BLaER1 treated with 17β-estradiol and CSF1 and Interleukin-3, amounts not matched to agents 10 nM and 100 nM (cell line): Measurements from ENCODE around the gene TCTN3.
A peak's percentile ranks its signal among the peaks of the same experiment; 100 is the strongest.
"Not testable (repeated sequence)": the region's sequence is repeated elsewhere in the genome, so short reads cannot be mapped to it uniquely, and the experiment has no call there.

Experiments used
- H3K27ac ChIP-seq, 11 experiments: shearing (Covaris generic); formaldehyde crosslinking; 2 replicates each; pipeline ENCODE4 v1.8.1; 2022
- H3K27me3 ChIP-seq, 11 experiments: shearing (Covaris generic); formaldehyde crosslinking; 2 replicates each; pipeline ENCODE4 v1.8.1; 2022
- H3K36me3 ChIP-seq, 11 experiments: shearing (Covaris generic); formaldehyde crosslinking; 2 replicates each; pipeline ENCODE4 v1.8.1; 2022
- H3K4me1 ChIP-seq, 10 experiments: shearing (Covaris generic); formaldehyde crosslinking; 2 replicates each; pipeline ENCODE4 v1.8.1; 2022
- H3K4me2 ChIP-seq, 11 experiments: shearing (Covaris generic); formaldehyde crosslinking; 2 replicates each; pipeline ENCODE4 v1.8.1; 2022
- H3K4me3 ChIP-seq, 10 experiments: shearing (Covaris generic); formaldehyde crosslinking; 2 replicates each; pipeline ENCODE4 v1.8.1; 2022
- H3K9ac ChIP-seq, 11 experiments: shearing (Covaris generic); formaldehyde crosslinking; 2 replicates each; pipeline ENCODE4 v1.8.1; 2022
- H3K9me3 ChIP-seq, 11 experiments: shearing (Covaris generic); formaldehyde crosslinking; replicated peaks in 1 of 11; 2 replicates each; pipeline ENCODE4 v1.8.1; 2022
- H4K20me1 ChIP-seq, 11 experiments: shearing (Covaris generic); formaldehyde crosslinking; 2 replicates each; pipeline ENCODE4 v1.8.1; 2022
- Cebpa-rat ChIP-seq, 11 experiments: shearing (Covaris generic); IDR thresholded peaks; 2 replicates each; pipeline ENCODE4 v1.8.1; 2022

Gene TCTN3

DNA sequence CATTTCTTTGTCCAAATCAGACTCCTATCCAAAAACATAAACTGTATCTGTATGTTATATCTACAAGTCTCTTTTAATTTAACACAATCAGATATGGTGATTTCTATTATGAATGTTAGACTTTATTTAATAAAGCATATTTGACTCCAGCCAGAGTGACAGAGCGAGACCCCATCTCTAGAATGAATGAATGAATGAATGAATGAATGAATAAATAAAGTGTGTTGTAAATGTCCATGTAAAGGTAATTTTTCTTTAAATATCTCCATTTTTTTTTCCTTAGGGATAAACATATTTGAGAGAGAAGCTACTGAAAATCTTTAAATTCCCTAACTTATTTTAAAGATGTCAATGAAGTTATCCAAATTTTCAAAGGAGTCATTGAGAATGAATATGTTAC, 19.1 kb downstream of the TCTN3 start:
- H3K9ac ChIP-seq = no peak overlapping the region
- H3K36me3 ChIP-seq = peaks cover 35 to 93% (median 62%) of the 10 kb centered on the region in 11 experiments
- no peaks in the 10 kb centered on the region for H3K9me3 ChIP-seq
- H3K4me3 ChIP-seq = no peak overlapping the region
- no peaks in the 10 kb centered on the region for H4K20me1 ChIP-seq
- TF ChIP-seq Cebpa-rat (IDR thresholded peaks at IDR 0.05) = no peak
- no peak overlapping the region for H3K27ac ChIP-seq
- H3K4me2 ChIP-seq = no peak overlapping the region
- no peaks in the 10 kb centered on the region for H3K4me1 ChIP-seq
- H3K27me3 ChIP-seq = no peaks in the 10 kb centered on the region

DNA sequence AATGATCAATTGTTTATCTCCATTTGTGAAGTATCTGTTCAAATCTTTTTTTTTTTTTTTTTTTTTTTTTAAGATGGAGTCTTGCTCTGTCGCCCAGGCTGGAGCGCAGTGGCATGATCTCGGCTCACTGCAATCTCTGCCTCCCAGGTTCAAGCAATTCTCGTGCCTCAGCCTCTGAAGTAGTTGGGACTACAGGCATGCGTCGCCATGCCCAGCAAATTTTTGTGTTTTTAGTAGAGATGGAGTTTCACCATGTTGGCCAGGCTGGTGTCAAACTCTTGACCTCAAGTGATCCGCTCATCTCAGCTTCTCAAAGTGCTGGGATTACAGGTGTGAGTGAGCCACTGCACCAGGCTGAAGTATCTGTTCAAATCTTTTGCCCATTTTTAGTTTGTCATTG, 21.1 kb downstream of the TCTN3 start:
- H3K36me3 ChIP-seq = peaks cover 32 to 91% (median 52%) of the 10 kb centered on the region in 11 experiments
- not testable (repeated sequence) for H3K9me3 ChIP-seq, H3K27me3 ChIP-seq, H3K4me3 ChIP-seq, H4K20me1 ChIP-seq, H3K9ac ChIP-seq, H3K4me1 ChIP-seq, H3K4me2 ChIP-seq, H3K27ac ChIP-seq

GRCh38 chr10:95664543-95664942, 29.2 kb downstream of the TCTN3 start:
- no peak overlapping the region for H3K4me2 ChIP-seq
- no peaks in the 10 kb centered on the region for H3K27me3 ChIP-seq
- no peak overlapping the region for H3K27ac ChIP-seq
- no peak overlapping the region for H3K9ac ChIP-seq
- no peak for TF ChIP-seq Cebpa-rat (IDR thresholded peaks at IDR 0.05)
- peaks cover 25 to 69% (median 46%) of the 10 kb centered on the region in 11 experiments for H3K36me3 ChIP-seq
- no peaks in the 10 kb centered on the region for H4K20me1 ChIP-seq
- H3K4me3 ChIP-seq = no peak overlapping the region
- H3K4me1 ChIP-seq = peaks cover 0 to 22% (median 13%) of the 10 kb centered on the region in 10 experiments; a peak in 13 of 20 replicates
- no peaks in the 10 kb centered on the region for H3K9me3 ChIP-seq

DNA sequence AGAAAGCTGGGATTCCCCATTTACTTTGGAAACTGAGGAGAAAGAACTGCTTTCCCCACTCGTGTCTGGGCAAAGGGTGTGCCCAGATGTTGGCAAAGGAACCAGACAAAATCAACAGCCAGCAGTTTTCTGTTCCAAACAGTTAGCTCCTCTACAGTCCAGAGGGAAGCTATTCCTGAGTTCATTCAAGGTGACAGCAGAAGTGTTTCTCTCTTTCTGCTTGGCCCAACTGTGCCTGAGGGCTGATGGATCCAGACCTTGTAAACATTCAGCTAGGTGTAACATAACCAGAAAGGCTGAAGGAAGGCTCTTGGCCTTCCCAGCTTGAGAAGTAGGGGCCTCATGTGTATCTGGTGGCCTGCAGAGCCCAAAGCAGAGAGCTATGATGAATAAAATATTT, 30.2 kb downstream of the TCTN3 start:
- no peaks in the 10 kb centered on the region for H3K27me3 ChIP-seq
- H4K20me1 ChIP-seq = no peaks in the 10 kb centered on the region
- peaks cover 0 to 22% (median 13%) of the 10 kb centered on the region in 10 experiments; a peak in 13 of 20 replicates for H3K4me1 ChIP-seq
- no peak overlapping the region for H3K9ac ChIP-seq
- no peak overlapping the region for H3K4me3 ChIP-seq
- peaks cover 20 to 58% (median 37%) of the 10 kb centered on the region in 11 experiments for H3K36me3 ChIP-seq
- H3K27ac ChIP-seq = peak overlapping the region in 6 of 11 experiments; percentile 12 to 54 (median 23); a peak in 8 of 22 replicates
- no peak for TF ChIP-seq Cebpa-rat (IDR thresholded peaks at IDR 0.05)
- H3K4me2 ChIP-seq = no peak overlapping the region; a peak in 1 of 22 replicates
- H3K9me3 ChIP-seq = peaks cover 0 to 2% (median 0%) of the 10 kb centered on the region in 11 experiments; a peak in 1 of 22 replicates

GRCh38 chr10:95661818-95662217, 31.9 kb downstream of the TCTN3 start:
- H3K36me3 ChIP-seq = peaks cover 20 to 43% (median 29%) of the 10 kb centered on the region in 11 experiments
- no peaks in the 10 kb centered on the region for H4K20me1 ChIP-seq
- no peaks in the 10 kb centered on the region for H3K27me3 ChIP-seq
- no peak for TF ChIP-seq Cebpa-rat (IDR thresholded peaks at IDR 0.05)
- H3K4me2 ChIP-seq = peak overlapping the region in 1 of 11 experiments; percentile 15; a peak in 1 of 22 replicates
- no peak overlapping the region for H3K9ac ChIP-seq
- H3K4me3 ChIP-seq = no peak overlapping the region
- H3K9me3 ChIP-seq = peaks cover 0 to 13% (median 0%) of the 10 kb centered on the region in 11 experiments; a peak in 1 of 22 replicates
- H3K27ac ChIP-seq = peak overlapping the region in 5 of 11 experiments; percentile 1 to 12 (median 4); a peak in 3 of 22 replicates
- H3K4me1 ChIP-seq = peaks cover 0 to 23% (median 18%) of the 10 kb centered on the region in 10 experiments; a peak in 16 of 20 replicates

- Histone ChIP-seq H3K36me3 (peaks cover 13 to 28% (median 21%) of the 10 kb centered on the region in 11 experiments), H3K27me3 (no peaks in the 10 kb centered on the region), H3K27ac (no peak overlapping the region), H4K20me1 (0 out of 22 replicates have a peak, but pooled peaks cover 0 to 3% (median 0%) of the 10 kb centered on the region in 11 experiments), H3K9ac (no peak overlapping the region), H3K4me3 (no peak overlapping the region), H3K4me1 (peaks cover 6 to 30% (median 25%) of the 10 kb centered on the region in 10 experiments), H3K9me3 (peaks cover 0 to 13% (median 0%) of the 10 kb centered on the region in 11 experiments; a peak in 1 of 22 replicates), H3K4me2 (no peak overlapping the region)
- TF ChIP-seq Cebpa-rat (IDR thresholded peaks at IDR 0.05) = no peak
These were observed 33.4 kb downstream of the TCTN3 start for GRCh38 chr10:95660283-95660682.

GRCh38 chr10:95657250-95657649, 36.5 kb downstream of the TCTN3 start:
- Histone ChIP-seq H3K9ac (peak overlapping the region in 6 of 11 experiments; percentile 82 to 93 (median 88); a peak in 7 of 22 replicates), H3K9me3 (peaks cover 0 to 19% (median 6%) of the 10 kb centered on the region in 11 experiments; a peak in 15 of 22 replicates), H3K36me3 (peaks cover 9 to 17% (median 12%) of the 10 kb centered on the region in 11 experiments), H4K20me1 (peaks cover 0 to 24% (median 0%) of the 10 kb centered on the region in 11 experiments; a peak in 4 of 22 replicates), H3K27me3 (no peaks in the 10 kb centered on the region), H3K27ac (peak overlapping the region in 2 of 11 experiments; percentile 80 to 89; a peak in 2 of 22 replicates), H3K4me2 (peak overlapping the region; percentile 81 to 96 (median 93)), H3K4me3 (peak overlapping the region in 9 of 10 experiments; percentile 78 to 98 (median 93); a peak in 17 of 20 replicates), H3K4me1 (peaks cover 19 to 33% (median 27%) of the 10 kb centered on the region in 10 experiments)
- no peak for TF ChIP-seq Cebpa-rat (IDR thresholded peaks at IDR 0.05)

DNA sequence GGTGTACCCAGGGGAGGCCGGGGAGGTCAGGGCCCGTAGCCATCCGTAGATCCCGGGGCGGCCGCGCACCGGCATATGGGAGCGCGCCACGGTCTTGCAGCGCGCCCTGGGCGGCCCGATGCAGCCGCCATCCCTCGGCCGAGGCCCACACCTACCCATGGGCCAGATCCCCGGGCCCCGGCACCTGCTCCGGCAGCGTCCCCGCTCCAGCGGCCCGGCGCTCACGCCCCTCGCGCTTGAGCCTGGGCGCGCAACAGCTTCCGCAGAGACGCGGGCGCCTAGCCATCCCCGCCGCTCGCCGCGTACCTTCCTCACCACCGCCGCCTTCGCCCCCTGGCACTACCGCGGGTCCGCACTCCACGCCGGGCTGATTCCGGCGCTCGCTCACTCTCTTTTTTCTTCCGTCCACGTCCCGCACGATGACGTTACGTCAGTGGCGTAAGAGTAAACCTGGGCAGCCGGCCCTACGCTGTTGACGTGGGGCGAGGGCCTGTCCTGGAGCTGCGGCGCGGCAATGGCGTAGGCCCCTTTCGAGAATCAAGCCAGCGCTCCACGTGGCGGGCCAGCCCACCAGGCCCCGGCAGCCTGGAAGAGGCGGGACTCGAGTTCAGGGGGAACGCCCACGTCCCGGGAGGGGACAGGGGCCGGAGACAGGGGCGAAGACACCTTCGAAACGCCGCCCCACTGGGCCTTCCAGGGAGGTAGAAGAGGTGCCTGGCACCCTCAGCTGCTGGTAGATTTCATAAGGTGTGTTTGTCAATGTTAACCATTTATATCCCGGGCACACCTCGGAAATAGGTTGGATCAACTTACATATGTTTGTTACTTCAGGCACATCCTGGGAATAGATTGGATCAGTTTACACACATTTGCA, 37.2 kb downstream of the TCTN3 start, which contains the start of gene ALDH18A1:
Gene ALDH18A1, minus strand, starts transcription at position 421 of the 874 bp plus-strand sequence. CDS start 3,334 bp downstream, outside the sequence.
- H3K27ac ChIP-seq = peak within 1 kb of the TSS; percentile 9 to 89 (median 80); a peak in 21 of 22 replicates
- H3K36me3 ChIP-seq = peaks cover 17 to 24% (median 19%) of the 10 kb centered on the region in 11 experiments
- H3K27me3 ChIP-seq = no peaks in the 10 kb centered on the region
- peaks cover 0 to 24% (median 0%) of the 10 kb centered on the region in 11 experiments; a peak in 4 of 22 replicates for H4K20me1 ChIP-seq
- H3K4me3 ChIP-seq = peak within 1 kb of the TSS; percentile 78 to 98 (median 91)
- peaks cover 19 to 31% (median 24%) of the 10 kb centered on the region in 10 experiments for H3K4me1 ChIP-seq
- peak within 1 kb of the TSS; percentile 81 to 96 (median 93) for H3K4me2 ChIP-seq
- no peak for TF ChIP-seq Cebpa-rat (IDR thresholded peaks at IDR 0.05)
- H3K9me3 ChIP-seq = peaks cover 4 to 26% (median 14%) of the 10 kb centered on the region in 11 experiments
- peak within 1 kb of the TSS; percentile 80 to 93 (median 87) for H3K9ac ChIP-seq
